GM19035 (cell line): Measurements from ENCODE around the gene ZEB2.
A peak's percentile ranks its signal among the peaks of the same experiment; 100 is the strongest.

Experiments
- ATAC-seq: cut with Tn5 transposase; IDR thresholded peaks from one replicate; pipeline ENCODE4 v1.9.1; 2021; ENCODE audit not compliant: unreplicated experiment

The ZEB2 gene

DNA sequence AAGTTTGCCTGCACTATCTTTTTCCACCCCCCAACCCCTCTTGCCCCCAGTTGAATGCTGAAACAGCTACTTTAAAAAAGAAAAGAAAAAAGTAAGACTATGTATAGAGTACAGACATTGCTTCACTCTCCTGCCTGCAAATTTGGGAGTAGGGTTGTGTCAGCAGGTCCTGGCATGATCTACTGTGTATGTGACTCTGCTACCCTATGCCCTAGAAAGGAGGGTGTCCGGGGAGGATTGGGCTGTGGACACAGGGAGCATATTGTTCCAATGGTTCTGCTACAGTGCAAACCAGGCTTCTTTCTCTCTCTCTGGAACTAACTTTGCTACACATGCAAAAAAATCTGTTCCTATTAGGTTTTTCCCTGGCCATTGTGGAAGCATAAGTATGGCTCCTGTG is 9.9 kb upstream of the ZEB2 start:
- ATAC-seq, result no peak

DNA sequence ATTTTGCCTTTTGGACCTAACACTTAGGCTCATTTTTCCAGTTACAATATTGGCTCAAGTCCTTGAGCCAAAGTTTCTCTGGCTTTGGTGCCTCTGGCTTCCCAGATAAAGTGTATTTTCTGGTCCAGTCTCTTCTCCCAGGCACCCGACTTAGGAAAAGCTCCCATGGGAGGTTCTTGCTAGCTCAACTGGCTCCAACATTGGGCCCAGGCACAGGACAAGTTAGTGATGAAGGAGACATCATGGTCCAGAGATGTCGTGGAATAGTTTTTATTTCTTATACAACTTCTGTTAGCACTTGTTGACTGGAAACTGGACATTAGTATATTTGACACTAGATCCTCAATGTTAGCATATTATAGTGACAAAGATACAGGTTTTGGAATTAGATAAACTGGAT is 8.2 kb upstream of the ZEB2 start:
- ATAC-seq, result no peak

DNA sequence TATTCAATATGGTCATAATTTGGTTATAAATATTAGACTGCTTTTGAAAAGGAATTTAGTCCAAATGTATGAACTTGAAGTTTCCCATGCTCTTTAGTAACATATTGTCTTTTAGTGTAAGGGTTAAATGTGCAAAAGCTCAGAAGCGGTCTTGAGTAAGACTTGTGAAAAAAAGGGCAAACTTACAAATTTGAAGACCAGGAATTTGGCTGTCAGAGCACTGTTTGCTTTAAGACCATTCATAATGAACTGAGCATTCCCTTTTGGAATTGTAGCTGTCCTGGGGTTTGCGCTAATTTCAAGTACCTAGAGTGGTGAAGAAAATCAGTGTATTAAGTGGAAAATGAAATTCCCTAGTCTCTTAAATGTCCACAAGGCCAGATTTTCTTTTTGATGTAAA is 6.9 kb upstream of the ZEB2 start:
- ATAC-seq, result no peak

DNA sequence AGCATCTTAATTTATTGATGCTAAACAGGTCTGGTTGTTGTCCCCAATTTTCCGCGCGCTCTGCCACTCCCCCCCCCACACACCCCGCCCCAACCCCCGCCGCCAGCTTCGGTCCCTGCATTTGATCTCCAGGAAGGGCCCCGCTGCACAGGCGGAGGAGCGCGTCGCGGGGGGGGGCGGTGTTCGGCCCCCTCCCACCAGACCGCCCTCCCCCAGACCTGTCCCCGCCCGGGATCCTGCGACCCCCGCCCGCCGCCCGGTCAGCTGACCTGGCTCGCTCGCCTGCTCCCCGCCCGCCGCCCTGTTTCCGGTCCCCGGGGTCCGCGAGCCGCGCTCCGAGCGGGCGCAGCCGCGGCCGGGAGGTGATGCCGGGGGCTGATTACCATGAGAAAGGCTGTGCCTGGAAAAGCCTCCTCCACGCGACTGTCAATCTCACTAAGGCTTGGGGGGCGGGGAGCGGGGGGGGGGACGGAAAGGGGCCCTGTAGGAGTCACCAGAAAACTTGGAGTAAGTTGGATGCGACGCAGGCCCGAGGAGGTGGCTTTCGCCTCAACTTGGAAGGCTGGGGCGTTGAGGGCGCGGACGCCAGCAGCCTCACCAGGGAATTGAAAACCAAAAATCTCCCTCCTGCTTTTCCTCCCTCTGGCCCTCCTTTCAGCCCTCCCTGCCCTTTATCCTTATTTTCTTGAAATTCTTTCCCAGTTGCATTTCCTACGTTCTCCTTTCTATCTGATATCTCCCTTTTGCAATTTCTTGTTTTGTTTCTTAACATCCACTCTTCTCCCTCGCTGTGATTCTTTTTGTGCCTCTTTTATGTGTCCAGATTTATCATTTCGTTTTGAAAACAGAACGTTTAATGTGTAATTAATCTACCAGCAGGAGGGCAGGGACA is 4.4 kb upstream of the ZEB2 start:
- no peak for ATAC-seq

DNA sequence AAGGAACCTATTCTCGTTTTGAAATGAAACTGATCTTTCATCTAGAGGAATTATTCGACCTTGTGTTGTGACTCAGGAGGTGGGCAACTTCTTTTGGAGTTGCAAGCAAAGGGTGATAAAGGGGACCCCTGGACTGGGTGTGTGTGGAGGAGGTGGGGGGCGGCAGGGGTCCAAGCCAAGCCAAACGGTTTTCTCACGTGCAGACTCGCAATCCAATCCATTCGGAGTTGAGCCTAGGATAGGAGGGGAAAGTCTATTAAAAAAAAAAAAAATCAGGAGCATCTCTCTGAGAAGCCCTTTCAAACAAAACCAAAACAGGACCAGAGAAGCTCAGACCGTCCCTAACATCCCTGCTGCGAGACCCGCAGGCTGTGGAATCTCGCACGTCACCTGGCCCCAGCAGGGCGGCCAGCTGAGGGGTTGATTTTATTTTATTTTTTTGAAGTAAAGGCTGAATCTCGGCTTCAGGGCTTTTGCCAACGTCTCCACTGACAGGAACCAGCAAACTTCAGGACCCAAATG is 3.7 kb upstream of the ZEB2 start:
- no peak for ATAC-seq

DNA sequence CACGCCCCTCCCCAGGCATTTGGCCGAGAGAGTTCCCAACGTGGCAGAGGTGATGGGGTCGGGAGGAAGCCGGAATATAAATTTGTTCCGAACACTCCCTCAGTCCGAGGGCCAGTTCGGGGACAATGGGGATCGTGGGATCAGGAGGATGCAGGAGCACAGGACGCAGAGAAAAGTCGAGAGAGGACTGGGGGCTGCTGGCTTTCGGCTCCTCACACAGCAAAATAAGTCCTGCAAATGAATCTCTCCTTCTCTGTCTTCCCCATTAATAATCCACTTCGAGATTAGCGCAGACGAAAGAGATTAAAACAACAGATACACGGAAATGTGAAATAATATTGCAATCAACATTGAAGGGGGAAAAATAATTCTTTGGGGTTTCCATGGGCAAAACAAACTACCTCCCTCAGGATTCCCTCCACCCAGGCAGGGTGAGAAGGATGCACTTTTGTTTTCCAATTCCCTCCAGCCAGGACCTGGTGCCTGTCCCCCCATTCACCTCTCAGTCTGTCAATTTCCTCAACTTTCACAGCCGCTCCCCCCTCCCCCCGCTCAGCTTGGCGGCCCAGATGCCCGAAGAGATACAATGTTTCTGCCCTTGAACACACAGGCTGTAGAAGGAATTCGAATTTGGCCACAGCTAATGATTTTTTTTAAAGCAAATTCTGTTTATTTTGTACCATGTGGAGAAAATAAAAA is 3.1 kb upstream of the ZEB2 start:
- no peak for ATAC-seq

DNA sequence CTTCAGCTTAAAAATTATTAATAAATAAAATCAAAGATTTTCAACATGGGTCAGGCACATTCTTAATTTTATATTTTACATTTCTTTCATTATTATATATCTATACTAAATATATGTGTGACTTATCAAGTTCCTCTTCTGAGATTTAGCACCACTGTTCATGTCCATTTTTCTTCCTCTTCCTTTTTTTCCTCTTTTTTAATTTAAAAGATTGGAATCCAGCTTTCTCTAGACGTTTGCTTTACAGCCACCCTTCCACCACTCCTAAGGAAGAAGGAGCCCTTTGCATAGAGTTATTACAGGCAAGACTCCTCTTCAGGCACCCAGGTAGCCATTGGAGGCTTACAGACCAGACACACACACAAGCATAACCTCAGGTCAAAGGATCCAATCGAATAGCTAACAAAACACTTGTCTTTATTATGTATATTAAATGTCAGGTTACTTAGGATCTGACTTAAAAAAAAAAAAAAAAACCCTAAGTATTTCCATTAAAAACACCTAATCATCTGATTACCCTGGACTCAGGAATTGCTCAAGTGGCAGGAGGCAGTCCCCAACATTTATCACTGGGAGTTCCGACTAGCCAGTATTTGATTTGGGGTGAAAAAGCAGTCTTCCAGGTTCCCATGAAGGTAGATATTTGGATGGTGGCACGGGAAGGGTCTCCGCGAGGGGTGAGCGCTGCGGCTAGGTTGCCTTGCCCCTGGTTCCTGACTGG is 2.4 kb upstream of the ZEB2 start:
- no peak for ATAC-seq

DNA sequence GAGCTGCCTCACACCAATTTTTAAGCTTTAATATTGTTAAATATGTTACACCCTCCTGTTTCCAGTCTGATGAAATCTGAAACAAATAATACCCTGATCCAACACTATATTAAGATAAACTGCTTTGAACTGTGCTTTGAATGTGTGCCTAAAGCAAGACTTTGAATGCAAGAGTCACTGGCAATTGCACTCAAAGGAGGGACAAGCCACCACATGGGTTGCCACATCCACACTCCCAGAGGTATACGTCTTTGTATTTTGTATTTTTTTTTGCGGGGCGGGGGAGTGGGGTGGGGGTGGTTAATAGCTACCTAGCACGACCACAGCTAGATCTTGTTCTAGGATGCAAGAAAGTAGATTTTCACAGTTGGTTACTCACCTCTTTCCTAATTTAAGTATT is 1.8 kb upstream of the ZEB2 start:
- ATAC-seq, result no peak

DNA sequence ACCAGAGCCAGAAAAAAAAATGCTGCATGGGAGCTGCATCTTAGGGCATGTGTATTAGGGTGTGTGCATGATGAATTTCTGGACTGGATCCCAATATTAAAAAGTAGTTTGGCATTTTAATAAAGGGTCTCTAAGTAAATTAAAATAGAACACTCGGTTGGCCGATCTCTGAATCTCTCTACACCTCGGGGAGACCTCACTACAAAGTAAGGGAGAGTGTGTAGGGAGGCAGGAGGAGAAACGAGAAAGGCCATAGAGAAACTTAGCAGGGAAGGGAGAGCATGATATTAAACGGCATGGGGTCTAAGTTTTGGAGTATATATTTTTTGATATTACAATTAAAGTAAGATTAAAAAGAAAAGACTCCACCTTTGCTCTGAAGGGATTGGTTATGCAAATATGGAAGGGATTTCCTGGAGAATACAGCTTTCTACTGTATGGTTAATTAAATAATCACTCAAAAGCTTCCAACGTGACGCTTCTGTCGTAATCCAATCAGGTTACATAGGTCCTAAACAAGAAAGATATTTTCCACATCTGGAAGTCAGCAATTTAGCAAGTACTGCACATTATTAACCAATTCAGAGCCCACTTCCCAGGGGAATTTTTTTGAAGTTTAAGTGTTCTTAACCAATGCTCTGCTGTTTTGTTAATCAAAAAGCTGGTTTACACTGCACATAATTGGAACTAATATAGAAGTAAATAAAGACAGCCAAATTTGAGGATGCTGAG is 1.0 kb upstream of the ZEB2 start:
- ATAC-seq, result no peak

DNA sequence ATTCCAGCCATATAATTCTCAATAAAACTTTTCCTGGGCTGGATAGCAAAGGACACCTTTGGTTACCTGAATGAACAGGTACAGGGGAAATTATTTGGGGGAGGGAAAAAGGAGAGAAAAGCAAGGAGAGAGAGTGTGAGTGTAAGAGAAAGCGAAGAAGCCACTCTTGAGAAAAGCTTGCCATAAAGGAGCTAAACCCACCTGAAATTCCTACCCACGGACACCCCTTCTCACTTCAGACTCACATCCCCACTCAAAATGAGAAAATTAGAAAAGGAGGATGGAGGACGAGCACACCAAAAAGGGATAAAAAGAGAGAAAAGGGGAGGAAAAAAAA is 354 bp downstream of the ZEB2 start:
- no peak for ATAC-seq

DNA sequence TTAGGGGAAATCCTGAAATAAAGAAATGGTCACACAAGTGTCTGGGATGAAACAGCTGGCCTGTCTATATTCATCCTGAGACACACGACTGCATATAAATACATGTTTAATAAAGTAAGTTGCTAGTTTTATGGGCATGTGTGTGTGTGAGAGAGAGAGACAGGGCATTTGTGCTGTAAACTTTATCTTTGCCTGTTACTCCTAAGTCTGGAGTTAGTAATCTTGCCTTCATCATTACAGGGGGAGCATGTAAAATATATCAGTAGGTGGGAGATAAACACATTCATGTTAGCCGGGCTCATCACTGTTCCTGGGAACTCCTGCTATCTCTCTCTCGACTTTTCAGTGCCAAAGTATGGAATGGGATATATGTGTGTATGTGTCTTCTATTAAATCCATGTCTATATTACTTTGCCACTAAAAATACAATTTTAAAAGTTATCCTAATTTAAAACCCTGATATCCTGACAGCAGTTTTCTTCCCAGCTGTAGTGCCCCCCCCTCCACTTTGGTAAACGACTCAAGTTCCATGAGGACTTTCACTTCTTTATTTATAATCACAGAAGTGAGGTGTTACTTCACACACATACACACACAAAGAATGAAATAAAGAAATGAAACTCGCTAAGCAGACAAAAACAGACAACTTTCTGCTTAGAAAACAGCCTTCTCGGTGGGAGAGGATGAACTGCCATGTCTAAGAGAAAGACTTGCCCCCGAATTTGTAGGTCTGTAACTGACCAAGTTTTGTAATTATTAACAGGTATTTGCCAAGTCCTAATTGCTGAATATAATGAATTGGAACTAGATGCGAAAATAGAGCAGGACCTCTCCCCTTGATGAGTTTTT is 947 bp downstream of the ZEB2 start:
- ATAC-seq, result peak; percentile 37

DNA sequence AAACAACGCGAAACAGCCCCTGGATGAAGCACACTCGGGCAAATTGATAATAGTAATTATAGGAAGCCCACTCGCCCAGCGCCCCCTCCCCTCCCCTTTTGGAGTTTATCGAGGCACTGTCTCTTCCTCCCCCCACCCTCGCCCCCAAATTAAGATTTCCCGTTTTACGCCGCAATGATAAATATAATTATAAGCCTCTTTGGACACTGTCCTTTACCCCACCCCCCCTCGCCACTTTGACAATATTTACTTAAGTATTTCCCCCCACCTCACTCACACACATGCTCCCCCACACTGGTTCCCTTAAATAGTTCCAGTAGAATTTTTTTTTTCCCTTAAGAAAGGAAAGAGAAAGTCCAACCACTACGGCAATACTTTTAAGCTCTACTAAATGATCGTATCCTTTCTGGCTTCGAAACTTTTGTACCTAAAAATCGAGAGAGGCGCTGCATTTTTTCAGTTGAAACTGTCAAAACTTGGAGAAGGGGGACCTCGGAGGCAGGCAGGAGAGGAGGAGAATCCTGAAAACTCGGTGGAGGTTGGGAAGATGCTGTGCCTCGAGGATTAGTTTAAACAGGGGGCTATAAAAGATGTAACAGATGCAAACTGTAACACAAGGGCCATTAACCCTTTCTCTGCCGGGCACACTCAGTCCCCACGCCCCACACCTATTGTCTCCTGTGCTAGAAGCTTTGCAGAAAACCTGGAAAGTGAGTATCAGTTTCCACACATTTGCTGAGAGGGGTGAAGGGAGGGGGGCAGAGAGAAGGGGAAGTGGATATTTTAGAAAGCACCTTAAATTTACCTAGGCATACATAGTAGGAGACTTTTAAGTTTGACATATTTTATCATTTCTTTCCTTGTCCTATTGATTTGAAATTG is 1.8 kb downstream of the ZEB2 start:
- ATAC-seq, result no peak

DNA sequence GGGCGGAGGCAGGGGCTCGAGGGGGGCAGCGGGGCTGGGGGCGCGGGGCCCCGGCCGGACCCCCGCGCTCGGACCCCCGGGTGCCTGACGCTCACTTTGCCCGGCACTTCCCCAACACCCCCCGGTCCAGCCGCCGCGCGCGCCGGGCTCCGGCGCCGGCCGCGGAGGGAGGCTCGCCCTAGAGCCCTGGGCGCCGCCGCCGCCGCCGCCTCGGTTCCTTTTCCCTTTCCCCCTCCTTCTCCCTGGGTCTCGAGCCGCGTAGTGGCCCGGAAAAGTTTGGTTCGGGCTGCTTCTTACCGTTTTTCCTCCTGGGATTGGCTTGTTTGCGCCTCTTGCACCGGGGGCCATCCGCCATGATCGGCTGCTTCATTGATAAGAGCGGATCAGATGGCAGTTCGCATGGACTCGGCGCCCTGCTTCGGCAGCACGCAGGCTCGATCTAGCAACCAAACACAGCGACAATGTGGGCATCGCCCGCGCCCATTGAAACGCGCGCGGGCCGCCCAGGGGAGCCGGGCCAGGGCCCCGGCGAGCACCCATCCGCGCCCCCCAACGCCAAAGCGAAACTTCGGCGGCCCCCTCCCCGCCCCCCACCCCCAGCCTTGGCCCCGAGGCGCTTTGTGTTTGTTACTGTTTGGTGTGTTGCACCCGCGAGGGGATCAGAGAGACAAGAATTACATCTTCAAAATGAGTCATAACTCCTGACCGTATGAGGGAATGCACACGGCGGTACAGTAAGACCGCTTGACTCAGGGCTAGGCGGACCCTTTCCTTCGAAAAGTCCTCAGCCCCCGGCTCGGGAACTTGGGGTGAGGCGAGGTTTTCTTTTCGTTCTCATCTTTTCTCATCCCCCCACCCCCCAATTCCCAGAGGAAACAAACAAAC is 2.7 kb downstream of the ZEB2 start:
- peak; percentile 65 for ATAC-seq

DNA sequence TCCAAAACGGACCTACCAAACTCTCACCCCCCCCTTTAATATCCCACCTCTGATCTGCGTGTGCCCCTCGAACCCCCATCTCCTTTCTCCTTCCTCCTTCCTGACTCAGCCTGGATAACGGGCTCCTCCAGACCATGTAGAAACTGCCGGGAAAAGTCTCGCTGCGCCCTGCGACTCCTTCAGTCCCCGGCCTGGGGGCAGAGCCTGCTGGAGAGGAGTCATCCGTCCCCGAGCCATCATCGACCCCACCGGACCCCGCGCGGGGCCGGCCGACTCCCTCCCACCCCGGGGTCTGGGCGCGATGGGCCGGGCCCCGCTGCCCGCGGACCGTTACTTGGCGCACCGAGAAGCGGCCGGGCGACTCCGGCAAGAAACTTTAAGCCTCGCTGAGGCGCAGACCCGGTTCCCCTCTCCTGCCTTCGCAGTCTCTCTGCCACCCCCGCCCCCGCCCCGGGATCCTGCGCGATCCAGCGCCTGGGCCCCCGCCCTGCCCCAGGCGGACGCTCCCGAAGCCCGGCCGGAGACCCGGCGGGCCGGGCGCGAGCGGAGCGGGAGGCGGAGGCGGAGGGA is 3.4 kb downstream of the ZEB2 start:
- ATAC-seq, result peak; percentile 29

DNA sequence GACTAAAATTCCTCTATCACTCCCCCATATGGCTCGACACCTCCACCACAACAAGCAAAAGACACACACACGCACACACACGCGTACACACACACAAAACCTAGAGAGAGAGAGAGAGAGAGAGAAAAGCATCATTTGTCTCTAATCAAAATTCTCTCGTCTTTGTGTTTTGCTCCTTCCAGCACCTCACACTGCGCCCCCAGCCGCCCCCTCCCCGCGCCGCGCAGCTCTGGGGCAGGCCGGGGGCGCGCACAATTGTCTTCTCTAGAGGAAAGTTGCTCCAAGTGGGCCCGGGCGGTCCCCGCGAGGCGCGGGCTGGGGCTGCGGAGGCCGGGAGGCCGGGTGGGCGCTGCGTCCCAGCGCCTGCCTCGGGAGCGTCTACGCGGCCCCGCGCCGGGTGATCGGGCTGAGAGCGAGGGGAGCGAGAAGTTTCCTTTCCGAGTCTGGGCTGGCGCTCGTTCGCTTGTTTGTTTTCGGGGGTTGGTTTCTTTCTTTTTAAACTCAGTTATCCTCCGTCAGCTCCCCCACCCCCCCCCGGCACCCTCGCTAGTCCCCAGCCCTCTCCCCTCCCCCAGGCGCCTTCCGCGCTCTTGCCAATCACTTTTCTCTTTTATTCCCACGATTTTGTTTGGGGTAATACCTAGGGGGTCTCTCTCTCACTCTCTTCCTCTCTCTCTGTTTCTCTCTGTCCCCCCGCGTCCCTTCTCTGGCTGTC is 4.1 kb downstream of the ZEB2 start:
- ATAC-seq, result no peak

DNA sequence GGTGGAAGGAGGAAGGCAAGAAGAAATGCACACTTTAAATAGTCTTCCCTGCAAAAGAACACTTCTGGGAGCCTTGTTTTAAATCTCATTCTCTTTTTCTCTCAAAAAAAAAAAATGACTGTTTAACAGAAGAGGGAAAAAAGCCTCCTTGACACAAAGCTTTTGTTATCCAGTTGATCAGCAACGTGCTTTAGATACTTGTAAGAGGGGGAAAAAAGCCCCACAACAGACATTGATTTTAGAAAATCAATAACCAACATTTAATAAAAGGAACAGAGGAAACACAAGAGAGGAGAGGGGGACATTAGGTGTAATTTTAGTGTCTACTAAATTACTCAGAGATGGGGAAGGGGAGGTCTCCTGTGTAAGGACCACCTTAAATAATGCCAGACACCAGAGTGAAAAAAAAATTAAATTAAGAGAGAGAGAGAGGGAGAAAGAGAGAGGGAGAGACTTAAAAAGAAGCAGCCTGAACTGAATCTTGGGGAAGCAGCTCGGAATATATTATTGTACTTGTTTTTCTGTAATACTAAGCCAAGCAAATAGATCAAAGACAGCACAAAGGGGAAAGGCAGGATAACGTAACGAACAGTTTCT is 4.7 kb downstream of the ZEB2 start:
- ATAC-seq, result no peak

DNA sequence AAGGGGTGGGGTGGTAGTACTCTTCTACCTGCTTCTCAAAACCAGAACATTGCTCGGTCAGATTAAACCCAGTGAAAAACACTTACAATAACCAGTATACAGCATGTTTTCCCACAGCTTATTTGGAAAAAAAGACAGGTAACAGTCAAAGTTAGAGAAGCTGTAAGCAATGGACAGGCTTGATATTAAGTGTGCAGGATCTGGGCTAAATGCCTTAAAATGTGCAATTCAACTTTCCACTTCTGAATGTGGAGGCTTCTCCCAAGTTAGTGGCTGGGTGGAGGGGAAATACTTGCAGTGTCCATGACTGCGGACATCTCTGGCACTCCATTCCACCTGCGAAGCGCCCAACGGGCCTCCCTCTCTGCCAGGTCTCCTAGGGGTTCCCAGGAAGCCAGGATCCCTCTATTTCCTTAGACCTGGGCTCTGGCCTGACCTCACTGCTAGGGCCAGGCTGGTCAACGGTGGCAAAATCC is 5.3 kb downstream of the ZEB2 start:
- ATAC-seq, result no peak
